Measurements from ENCODE around the gene TTC24.
"Not testable (repeated sequence)": the region's sequence is repeated elsewhere in the genome, so short reads cannot be mapped to it uniquely, and the experiment has no call there.

Gene TTC24

DNA sequence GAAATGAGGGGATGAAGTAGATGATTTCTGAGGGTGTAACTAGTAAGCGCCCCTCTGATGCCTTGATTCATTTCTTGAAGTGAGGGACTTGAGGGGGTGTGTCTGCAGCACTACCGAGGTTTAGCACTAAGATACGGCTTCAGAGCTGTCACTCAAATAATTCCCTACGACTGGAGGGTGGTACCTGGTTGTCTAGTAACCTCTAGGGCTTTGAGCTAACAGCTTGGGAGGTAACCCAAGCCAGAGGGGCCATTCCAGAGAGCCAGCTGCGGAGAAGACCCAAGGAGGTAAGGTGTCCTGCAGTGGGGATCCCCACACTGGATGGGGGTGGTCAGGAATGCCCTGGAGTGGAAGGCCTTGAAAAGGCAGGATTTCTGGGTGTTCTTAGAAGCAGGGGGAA lies at the start of gene TTC24:
TSS of gene TTC24 (plus strand) at position 252 of the 400 bp plus-strand sequence. CDS start 1,642 bp downstream, outside the sequence.
- DNase-seq = no peak

- DNase-seq = no peak
Observed at GRCh38 chr1:156530006-156530405, 49.5 kb upstream of the TTC24 start.

DNA sequence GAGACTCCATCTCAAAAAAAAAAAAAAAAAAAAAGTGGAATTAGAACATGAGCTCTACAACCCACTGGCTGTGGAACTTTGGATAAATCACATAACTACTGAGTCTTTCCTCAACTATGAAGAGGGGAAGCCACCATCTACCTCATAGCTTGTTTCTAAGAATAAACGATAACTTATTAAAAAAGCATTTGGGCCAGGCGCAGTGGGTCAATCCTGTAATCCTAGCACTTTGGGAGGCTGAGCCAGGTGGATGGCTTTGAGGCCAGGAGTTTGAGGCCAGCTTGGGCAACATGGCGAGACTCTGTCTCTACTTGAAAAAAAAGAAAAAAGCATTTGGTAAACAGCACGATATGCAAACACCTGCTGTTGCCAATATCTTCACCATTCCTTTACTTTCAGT lies 47.1 kb upstream of the TTC24 start:
- DNase-seq = no peak

DNA sequence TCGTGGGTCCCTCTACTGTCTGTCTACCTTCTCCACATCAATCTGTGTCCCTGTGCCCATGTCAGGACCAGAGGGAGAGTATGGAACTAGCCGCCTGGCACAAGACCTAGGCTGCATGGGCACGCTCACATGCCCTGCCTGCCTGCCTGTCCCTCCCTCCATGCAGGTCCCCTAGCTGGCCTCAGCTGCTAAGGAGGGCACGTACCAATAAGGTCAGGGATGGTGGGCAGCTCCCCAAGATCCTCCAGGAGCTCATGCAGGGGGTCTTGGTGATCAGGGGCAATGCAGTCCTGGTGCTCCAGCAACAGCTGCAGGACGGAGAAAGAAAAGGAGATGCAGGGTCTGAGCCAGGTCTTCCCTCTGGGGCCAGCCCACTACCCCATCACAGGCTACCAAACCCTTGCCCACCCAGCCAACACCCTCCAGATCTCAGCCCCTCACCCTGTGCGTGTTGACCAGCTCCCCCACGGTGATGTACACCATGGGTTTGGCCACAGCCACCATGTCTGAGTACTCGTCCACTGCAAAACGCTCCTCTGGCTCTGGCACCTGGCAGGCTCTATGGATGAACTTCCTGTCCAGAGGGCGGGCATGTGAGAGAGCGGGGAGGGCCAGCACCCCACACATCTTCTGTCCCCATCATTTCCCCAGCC lies 45.8 kb upstream of the TTC24 start:
- no peak for DNase-seq

DNA sequence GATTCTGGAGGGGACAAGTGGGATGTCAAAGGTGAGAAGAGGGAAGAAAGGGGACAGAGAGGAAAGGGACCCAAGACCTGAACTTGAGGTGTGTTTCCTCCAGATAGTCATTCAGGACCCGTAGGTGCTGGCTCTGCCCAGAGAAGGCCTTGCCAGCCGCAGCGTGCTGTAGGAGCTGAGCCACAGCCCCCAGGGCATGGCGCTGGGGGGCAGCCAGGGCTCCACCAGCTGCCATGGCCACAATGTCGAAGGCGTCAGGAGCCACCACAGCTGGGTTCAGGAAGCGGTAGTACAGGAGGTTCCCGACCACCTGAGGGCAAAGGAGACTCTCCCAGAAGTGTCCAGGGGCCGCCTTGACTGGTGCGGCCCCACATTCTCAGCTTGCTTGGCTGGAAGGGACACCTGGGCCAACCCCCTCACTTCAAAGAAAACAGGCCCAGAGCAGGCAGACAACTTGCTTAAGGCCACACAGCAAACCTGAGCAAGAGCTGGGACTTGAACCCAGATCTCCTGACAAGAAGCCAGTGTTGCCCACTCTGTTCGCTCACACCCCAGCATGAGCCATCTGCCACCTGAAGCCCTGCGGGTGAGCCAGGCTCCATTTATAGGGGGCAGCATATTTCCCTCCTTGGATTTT lies 45.0 kb upstream of the TTC24 start:
- no peak for DNase-seq

DNA sequence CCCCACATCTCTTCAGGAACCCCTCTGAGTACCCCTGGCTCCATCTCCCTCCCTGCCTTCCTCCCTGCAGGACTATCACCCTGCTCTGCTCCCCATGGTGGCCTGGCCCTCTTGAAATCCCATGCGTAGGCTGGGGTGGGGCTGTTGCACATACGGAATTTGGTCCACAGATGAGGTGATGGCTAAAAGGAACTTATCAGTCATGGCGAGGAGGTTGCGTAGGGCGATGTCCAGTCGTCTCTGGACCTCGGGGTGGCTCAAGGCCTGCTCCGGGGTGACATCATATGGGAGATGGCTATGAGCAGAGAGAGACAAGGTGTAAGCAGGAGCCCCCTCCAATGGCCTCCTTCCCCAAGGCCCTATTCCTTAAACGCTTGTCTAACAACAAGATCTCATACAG lies 42.5 kb upstream of the TTC24 start:
- DNase-seq = no peak

DNA sequence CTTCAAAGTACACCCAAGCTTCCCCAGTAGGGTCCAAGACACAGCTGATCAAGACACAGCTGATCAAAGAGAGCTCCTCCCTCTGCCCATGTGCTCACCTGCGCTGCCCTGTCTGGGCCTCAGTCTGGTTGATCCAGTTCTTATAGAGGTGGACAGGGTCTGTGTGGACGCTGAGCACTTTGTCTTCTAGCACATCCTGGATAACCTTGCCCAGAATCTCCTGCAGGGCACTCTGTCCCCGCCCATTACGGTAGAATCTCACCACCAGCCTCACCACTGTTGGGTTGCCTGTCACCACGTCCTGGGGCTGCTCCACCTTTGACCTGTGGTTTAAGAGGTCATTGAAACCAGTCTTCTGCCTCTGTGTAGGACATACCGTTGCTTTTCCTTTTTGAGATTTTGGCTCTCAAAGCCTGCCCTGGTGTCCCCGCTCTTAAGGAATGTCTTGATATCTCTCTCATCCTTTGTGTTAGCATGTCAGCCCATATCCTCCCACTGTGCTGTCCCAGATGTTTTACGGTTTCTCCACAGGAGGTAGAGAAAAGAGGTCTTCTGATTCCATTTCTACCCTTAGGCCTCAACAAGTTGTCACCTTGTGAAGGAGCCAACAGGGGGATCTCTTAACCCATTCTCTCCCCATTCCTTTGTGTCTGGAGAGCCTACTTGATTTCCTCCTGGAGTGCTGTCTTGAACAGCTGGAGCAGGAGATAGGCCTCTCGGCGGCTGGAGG lies 40.6 kb upstream of the TTC24 start:
- DNase-seq = no peak

DNA sequence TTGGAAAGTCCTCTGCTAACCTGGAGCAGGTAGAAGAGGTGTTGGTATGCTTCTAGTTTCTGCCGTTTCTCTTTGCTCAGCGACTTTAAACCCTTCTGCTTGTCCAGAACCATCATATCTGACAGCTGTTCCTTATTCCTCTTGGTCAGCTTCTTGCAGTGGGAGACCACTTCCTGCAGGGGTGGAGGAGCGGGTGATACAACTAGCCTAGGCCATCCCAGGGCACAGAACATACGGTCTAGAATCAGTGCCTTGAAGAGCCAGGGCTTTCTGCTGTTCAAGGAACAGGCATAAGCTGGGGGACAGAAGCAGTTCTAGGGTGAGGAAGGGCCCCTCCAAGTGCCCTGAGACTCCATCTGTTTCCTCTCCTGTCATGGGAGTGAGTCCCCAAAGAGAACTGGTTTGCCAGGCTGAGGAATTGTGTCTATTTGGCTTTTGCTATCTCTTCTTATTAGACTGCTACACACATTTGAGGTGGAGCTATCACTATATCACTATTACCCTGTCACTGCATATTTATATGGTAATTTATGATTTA lies 39.6 kb upstream of the TTC24 start:
- no peak for DNase-seq

DNA sequence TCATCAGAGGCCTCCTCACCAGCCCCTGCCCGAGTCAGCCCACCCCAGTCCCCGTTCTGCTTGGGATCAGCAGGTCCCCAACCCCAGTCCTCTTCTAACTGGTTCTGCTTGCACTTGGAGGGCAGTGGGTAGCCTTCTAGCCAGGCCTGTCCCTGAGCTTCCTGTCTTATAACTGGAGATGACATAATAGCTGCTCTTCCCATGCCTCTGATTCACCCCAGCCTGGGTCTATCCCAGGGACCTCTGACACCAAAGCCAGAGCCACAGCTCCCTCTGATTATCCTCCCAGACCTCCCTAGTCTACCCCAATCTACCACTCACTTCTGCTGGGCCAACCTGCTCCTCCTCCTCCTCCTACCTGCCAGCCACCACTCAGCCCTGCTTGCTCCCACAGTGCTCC lies 38.6 kb upstream of the TTC24 start:
- DNase-seq = no peak

DNA sequence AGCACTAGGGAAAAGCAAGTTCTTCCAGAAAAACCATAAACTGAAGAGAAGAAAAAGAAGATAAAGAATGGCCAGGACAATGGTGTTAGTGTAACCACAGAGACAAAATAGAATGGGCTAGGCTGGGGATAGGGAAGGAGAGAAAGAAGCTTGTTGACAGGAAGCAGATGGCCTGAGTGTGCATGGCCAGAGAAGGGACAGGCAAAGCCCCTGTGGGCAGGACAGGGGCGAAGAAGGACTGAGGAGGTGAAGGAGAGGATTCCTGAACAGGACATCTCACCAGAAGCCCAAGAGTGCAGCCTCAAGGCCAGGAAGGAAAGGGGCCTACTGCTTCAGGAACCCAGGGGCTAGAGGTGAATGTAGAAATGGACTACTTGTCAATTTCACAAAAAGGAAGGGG lies 36.5 kb upstream of the TTC24 start:
- DNase-seq = no peak

- DNase-seq = no peak
Observed at GRCh38 chr1:156544592-156545102, 34.9 kb upstream of the TTC24 start.

DNA sequence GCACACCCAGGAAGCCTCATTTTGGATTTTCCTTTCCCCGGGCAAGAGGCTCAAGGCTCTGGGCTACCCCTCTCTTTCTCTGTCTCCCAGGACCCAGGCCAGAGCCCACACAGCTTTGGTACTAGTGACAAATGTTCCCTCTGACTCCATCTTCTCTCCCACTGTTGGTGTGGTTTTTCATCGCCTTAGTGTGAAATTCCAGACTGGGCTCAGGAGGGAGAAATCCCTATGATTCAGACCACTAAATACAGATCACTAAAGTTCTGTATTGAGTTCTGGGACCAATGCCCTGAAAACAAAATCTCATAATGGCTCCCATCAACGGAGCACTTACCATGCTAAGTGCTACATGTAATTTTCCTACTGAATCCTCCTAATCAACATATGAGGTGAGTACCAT lies 33.3 kb upstream of the TTC24 start:
- DNase-seq = no peak

GRCh38 chr1:156547434-156547833 lies 32.1 kb upstream of the TTC24 start:
- DNase-seq = no peak

GRCh38 chr1:156547982-156548381 lies 31.5 kb upstream of the TTC24 start:
- DNase-seq = no peak

- DNase-seq = no peak
Observed at GRCh38 chr1:156549390-156549789, 30.1 kb upstream of the TTC24 start.

GRCh38 chr1:156549831-156550230 lies 29.7 kb upstream of the TTC24 start:
- no peak for DNase-seq

GRCh38 chr1:156550346-156550745 lies 29.2 kb upstream of the TTC24 start:
- no peak for DNase-seq

- DNase-seq = no peak
Observed at GRCh38 chr1:156551066-156551643, 28.4 kb upstream of the TTC24 start.

DNA sequence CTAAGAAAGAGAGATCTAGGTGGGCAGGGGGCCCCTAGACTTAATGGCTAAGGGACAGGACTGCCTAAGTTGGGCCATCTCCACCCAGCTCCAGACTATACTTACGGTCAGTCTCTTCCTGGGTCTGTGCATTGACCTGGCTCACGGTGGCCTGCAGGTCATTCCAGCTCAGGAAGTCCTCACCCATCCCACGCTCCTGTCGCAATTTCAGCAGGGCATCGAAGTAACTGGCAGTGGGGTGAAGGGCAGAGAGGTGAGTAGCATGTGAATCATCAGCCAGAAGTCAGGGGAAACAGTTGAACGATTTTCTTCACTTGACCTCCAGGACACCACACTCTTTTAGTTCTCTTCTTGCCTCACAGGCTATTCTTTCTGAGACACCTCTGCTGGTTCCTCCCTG lies 27.7 kb upstream of the TTC24 start:
- no peak for DNase-seq

DNA sequence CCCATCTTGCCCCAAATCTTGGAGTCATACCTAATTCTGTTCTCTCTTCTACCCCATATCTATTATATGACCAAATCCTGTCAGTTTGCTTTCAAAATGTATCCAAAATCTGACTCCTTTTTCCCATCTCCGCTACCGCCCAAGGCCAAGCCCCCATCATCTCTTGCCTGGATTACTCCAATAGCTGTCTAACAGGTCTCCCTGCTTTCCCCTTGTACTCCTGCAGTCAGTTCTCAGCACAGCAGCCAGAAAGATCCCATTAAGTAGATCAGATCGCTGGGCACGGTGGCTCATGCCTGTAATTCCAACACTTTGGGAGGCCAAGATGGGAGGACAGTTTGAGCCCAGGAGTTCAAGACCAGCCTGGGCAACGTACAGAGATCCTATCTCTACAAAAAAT lies 27.0 kb upstream of the TTC24 start:
- no peak for DNase-seq

- not testable (repeated sequence) for DNase-seq
Observed at GRCh38 chr1:156552937-156553336, 26.6 kb upstream of the TTC24 start.

DNA sequence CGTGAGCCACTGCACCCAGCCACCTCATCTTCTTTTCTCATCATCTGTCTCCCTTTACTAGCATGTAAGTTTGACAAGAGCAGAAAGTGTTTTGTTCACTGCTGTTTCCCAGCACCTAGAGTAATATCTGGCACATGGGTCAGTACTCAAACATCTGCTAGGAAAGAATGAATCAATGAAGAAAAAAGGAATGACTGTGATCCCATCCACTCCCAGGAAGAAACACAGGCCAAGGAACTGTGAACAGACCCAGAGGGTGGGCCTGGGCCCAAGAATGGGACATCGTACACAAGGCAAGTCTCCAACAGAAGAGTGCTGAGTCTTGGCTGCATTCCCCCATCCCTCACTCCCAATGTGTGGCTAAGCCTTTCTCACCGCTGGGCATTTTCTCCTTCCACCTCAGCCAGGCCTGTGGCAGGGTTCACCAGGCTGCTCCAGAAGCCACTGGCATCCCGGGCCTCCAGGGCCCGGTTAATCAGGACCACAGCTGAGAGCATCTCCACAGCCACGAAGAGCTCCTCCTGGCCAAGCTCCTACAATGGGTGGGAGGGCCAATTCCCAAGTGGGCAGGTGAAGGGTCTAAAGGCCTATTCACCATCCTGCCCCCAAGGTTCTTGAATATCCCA lies 25.6 kb upstream of the TTC24 start:
- DNase-seq = no peak

- no peak for DNase-seq
Observed at GRCh38 chr1:156554971-156555370, 24.6 kb upstream of the TTC24 start.

Data from CD4-positive, alpha-beta T cell treated with Interleukin-21 for 1 hour (primary cell).